Measurements from ENCODE around the gene DDX11. TPM values are rescaled to one million over a fixed set of nuclear protein-coding genes. Genes with fewer than 3 reads are reported as not detected.
A peak's percentile ranks its signal among the peaks of the same experiment; 100 is the strongest.
"Not testable (repeated sequence)": the region's sequence is repeated elsewhere in the genome, so short reads cannot be mapped to it uniquely, and the experiment has no call there.

Gene DDX11
- total RNA-seq, 1 experiment from 2014 or later = 48.7 TPM

DNA sequence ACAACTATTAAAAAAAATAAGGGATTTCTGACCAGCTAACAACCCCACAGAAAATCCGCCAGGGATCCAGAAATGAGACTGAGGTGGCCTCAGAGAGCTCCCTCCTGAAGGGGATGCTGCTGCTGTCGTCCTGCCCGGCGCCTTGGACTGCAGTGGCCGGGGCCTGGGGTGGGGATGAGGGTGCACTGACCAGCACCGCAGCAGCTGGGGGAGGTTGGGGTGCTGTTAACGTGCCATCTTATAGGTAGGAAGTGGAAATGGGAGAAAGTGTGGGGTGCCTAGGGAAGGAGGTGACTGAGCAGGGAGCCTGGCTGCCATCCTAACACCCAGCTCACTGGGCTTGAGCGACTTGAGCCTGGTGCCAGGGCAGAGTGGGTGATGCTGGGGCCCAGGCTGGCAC is 32.0 kb downstream of the DDX11 start:
- ChIA-PET CTCF (interaction anchor here (1.1 kb wide), 1 partner anchor 134 kb away, joined by 3 read pairs; no protein-coding TSS in a partner anchor), POLR2A (no interaction called here)
- DNase-seq (ENCODE audit: unreplicated experiment) = no peak
- BruUV-seq (replicated peaks) = no TSS peak
- H3K27ac Mint-ChIP-seq (ENCODE audit: low read depth, unreplicated experiment) = no peak overlapping the region
- TF ChIP-seq, protein P1, sequence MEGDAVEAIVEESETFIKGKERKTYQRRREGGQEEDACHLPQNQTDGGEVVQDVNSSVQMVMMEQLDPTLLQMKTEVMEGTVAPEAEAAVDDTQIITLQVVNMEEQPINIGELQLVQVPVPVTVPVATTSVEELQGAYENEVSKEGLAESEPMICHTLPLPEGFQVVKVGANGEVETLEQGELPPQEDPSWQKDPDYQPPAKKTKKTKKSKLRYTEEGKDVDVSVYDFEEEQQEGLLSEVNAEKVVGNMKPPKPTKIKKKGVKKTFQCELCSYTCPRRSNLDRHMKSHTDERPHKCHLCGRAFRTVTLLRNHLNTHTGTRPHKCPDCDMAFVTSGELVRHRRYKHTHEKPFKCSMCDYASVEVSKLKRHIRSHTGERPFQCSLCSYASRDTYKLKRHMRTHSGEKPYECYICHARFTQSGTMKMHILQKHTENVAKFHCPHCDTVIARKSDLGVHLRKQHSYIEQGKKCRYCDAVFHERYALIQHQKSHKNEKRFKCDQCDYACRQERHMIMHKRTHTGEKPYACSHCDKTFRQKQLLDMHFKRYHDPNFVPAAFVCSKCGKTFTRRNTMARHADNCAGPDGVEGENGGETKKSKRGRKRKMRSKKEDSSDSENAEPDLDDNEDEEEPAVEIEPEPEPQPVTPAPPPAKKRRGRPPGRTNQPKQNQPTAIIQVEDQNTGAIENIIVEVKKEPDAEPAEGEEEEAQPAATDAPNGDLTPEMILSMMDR (IDR thresholded peaks at IDR 0.05; ENCODE audit: unreplicated experiment) = no peak
- H3K27me3 Mint-ChIP-seq (ENCODE audit: insufficient read depth, unreplicated experiment) = no peaks in the 10 kb centered on the region
- H3K4me1 Mint-ChIP-seq (ENCODE audit: insufficient read depth, unreplicated experiment) = peaks cover 11% of the 10 kb centered on the region
- H3K4me3 Mint-ChIP-seq (ENCODE audit: unreplicated experiment) = no peak overlapping the region
- H3K36me3 Mint-ChIP-seq (ENCODE audit: insufficient read depth, unreplicated experiment) = peaks cover 7% of the 10 kb centered on the region
- intact Hi-C loops (cut with micrococcal nuclease) = no loop called here
- no peaks in the 10 kb centered on the region for H3K9me3 Mint-ChIP-seq (ENCODE audit: unreplicated experiment)

DNA sequence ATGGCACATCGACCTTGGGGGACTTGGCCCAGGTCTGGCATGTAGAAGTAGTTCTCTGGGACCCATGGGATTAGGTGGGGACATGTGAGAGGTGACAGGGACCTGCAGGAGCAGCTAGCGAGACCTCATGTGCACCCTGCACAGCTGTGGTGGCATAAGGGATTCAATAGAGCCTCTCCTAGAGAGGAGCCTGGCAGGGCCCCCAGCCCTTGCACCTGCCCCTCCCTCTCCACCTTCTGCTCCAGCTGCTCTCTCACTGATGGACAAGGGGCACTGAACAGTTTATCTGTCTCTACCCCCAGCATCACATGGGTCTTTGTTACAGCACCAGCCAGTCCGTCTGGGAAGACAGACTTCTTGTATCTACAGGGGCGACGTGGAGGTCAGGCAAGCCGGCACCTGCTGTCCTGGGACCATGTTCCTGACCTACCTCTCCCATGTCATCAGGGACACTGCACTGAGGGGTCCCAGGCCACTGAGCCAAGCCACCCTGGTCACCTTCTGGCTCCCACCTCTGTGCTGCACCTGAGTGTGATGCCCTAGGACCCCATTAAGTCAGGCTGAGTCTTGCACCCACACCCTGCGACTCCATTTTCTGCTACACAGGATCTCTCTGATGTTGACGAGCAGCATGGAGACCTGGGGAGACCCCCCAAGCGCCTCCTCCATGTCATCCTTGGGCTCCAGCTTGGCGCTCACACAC is 32.6 kb downstream of the DDX11 start:
- POLR2A ChIA-PET = no interaction called here
- Mint-ChIP-seq H3K4me1 (ENCODE audit: insufficient read depth, unreplicated experiment) (peaks cover 11% of the 10 kb centered on the region), H3K27me3 (ENCODE audit: insufficient read depth, unreplicated experiment) (no peaks in the 10 kb centered on the region), H3K27ac (ENCODE audit: low read depth, unreplicated experiment) (no peak overlapping the region), H3K36me3 (ENCODE audit: insufficient read depth, unreplicated experiment) (peaks cover 7% of the 10 kb centered on the region), H3K9me3 (ENCODE audit: unreplicated experiment) (no peaks in the 10 kb centered on the region), H3K4me3 (ENCODE audit: unreplicated experiment) (no peak overlapping the region)
- BruUV-seq (replicated peaks) = no TSS peak
- intact Hi-C loops (cut with micrococcal nuclease) = no loop called here
- TF ChIP-seq, protein P1 (IDR thresholded peaks at IDR 0.05; ENCODE audit: unreplicated experiment) = no peak
- CTCF ChIA-PET = interaction anchor here (1.1 kb wide), 1 partner anchor 133 kb away, joined by 3 read pairs; no protein-coding TSS in a partner anchor
- no peak for DNase-seq (ENCODE audit: unreplicated experiment)

DNA sequence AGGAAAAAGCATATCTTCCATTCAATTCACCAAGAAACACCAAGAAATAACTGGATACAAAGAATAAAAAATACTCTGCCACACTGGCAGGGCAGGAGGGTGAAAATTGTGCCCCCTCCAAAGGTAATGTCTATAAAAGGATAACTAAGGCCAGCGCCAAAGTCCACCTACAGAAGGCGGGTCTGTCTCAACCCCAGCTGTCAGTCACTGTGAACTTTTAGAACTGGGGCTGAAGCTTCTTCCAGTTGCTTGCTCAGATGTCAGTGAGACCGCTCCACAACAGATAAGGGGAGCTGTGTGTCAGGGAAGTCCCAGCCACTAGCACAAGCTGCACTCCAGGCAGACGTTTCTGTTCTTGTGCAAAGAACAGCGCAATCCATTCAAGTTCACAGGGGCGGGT is 36.1 kb downstream of the DDX11 start:
- CTCF ChIA-PET; intact Hi-C loops (cut with micrococcal nuclease); H3K4me3 Mint-ChIP-seq (ENCODE audit: unreplicated experiment); DNase-seq (ENCODE audit: unreplicated experiment); H3K27me3 Mint-ChIP-seq (ENCODE audit: insufficient read depth, unreplicated experiment); H3K9me3 Mint-ChIP-seq (ENCODE audit: unreplicated experiment); POLR2A ChIA-PET; H3K36me3 Mint-ChIP-seq (ENCODE audit: insufficient read depth, unreplicated experiment); H3K4me1 Mint-ChIP-seq (ENCODE audit: insufficient read depth, unreplicated experiment); H3K27ac Mint-ChIP-seq (ENCODE audit: low read depth, unreplicated experiment); BruUV-seq (replicated peaks): not testable (repeated sequence)

DNA sequence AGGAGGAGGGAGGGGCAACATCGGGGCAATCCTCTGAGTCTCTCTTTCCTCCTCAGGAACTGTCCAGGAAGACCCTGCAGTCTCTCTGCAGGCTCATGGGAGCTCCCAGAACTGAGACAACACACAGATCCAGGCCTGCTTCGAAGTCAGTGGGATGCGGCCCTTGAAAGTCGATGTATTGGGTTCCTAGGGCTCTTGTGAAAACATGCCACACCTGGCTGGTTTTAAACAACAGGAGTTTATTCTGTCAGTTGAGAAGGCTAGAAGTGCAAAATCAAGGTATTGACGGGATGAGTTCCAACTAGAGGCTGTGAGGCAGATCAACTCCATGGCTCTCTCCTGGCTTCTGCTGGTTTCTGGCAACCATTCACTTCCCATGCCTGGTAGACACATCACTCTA is 36.6 kb downstream of the DDX11 start:
- DNase-seq (ENCODE audit: unreplicated experiment); BruUV-seq (replicated peaks); H3K9me3 Mint-ChIP-seq (ENCODE audit: unreplicated experiment); H3K27me3 Mint-ChIP-seq (ENCODE audit: insufficient read depth, unreplicated experiment); POLR2A ChIA-PET; intact Hi-C loops (cut with micrococcal nuclease); H3K4me1 Mint-ChIP-seq (ENCODE audit: insufficient read depth, unreplicated experiment); H3K4me3 Mint-ChIP-seq (ENCODE audit: unreplicated experiment); H3K27ac Mint-ChIP-seq (ENCODE audit: low read depth, unreplicated experiment); H3K36me3 Mint-ChIP-seq (ENCODE audit: insufficient read depth, unreplicated experiment); CTCF ChIA-PET: not testable (repeated sequence)

DNA sequence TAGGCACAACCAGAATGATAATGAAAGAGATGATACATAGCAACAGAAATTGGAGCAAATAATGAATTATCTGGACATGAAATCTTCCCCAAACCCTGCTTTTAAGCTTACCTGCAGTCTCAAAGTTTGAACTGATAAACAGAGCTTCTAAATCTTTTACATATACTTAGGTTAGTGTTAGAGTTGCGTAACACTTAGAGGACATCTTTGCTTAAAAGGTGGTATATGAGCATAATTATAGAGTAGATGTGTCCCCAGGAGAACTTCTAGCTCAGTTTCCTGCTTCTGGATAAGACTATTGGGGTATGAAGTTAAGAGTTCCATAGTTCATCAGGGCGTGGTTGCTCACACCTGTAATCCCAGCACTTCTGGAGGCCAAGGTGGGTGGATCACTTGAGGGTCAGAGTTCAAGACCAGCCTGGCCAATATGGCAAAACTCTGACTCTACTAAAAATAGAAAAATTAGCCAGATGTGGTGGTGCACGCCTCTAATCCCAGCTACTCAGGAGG is 41.5 kb downstream of the DDX11 start:
- CTCF ChIA-PET = interaction anchor here (0.5 to 1.2 kb wide), 2 partner anchors 123 to 308 kb away, joined by 3 to 4 read pairs; no protein-coding TSS in a partner anchor
- intact Hi-C loops (cut with micrococcal nuclease) = loop anchor here (5.0 kb wide), 1 partner anchor 122 kb away; no protein-coding TSS in a partner anchor
- POLR2A ChIA-PET; H3K4me3 Mint-ChIP-seq (ENCODE audit: unreplicated experiment); H3K4me1 Mint-ChIP-seq (ENCODE audit: insufficient read depth, unreplicated experiment); DNase-seq (ENCODE audit: unreplicated experiment); H3K9me3 Mint-ChIP-seq (ENCODE audit: unreplicated experiment); H3K27ac Mint-ChIP-seq (ENCODE audit: low read depth, unreplicated experiment); BruUV-seq (replicated peaks); H3K36me3 Mint-ChIP-seq (ENCODE audit: insufficient read depth, unreplicated experiment); H3K27me3 Mint-ChIP-seq (ENCODE audit: insufficient read depth, unreplicated experiment): not testable (repeated sequence)

DNA sequence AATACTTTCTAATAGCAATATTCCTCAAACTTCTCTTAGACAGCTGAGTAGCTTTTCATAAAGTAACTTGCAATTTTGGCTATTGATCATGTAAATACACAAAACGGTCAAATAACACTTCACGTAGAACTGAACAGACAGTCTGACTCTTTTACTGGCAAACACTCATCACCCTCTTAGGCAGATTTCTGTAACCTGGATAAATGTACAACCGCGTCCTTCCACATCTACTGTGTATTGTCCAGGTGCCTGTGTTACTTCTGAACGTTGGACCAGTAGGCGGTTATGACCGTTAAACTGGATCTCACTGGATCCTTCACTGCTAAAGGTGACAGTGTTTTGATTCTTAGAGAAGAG is 43.2 kb downstream of the DDX11 start:
- POLR2A ChIA-PET = not testable (repeated sequence)
- CTCF ChIA-PET = interaction anchor here (1.0 to 1.6 kb wide), 3 partner anchors 119 to 155 kb away, joined by 3 to 9 read pairs (median 3); no protein-coding TSS in a partner anchor
- intact Hi-C loops (cut with micrococcal nuclease) = loop anchor here (5.0 kb wide), 1 partner anchor 120 kb away; no protein-coding TSS in a partner anchor

More for the DNA sequence above, 43.2 kb downstream of the DDX11 start:
- not testable (repeated sequence) for H3K27ac Mint-ChIP-seq (ENCODE audit: low read depth, unreplicated experiment); H3K27me3 Mint-ChIP-seq (ENCODE audit: insufficient read depth, unreplicated experiment); H3K4me1 Mint-ChIP-seq (ENCODE audit: insufficient read depth, unreplicated experiment); BruUV-seq (replicated peaks); H3K9me3 Mint-ChIP-seq (ENCODE audit: unreplicated experiment); H3K36me3 Mint-ChIP-seq (ENCODE audit: insufficient read depth, unreplicated experiment); DNase-seq (ENCODE audit: unreplicated experiment)
- peak overlapping the region; percentile 62 for H3K4me3 Mint-ChIP-seq (ENCODE audit: unreplicated experiment)
